ENCODE data around the gene FAM217B.
"Not testable (repeated sequence)": the region's sequence is repeated elsewhere in the genome, so short reads cannot be mapped to it uniquely, and the experiment has no call there.

Gene FAM217B

GRCh38 chr20:59938221-59938620, 2.0 kb upstream of the FAM217B start:
- DNase-seq (ENCODE audit: low read depth in 2 of 3, low spot score in 2 of 3) = no peak

DNA sequence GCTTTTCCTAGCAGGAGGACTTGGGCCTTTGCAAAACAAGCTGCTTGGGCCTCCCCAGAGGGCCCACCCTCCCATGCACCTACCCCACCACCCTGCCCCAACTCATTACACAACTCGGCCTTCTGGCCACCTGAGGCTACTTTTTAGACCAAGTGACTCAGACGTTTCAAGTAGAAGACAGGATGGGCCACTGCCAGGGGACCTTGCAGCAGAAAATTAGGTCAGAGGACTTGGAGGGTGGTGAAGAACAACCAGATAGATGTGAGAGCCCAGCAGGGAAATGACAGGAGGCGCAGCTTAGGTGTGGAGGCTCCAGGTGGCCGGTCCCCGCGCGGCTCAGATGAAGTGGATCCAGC, 1.5 kb upstream of the FAM217B start:
- no peak for DNase-seq (ENCODE audit: low read depth in 2 of 3, low spot score in 2 of 3)

DNA sequence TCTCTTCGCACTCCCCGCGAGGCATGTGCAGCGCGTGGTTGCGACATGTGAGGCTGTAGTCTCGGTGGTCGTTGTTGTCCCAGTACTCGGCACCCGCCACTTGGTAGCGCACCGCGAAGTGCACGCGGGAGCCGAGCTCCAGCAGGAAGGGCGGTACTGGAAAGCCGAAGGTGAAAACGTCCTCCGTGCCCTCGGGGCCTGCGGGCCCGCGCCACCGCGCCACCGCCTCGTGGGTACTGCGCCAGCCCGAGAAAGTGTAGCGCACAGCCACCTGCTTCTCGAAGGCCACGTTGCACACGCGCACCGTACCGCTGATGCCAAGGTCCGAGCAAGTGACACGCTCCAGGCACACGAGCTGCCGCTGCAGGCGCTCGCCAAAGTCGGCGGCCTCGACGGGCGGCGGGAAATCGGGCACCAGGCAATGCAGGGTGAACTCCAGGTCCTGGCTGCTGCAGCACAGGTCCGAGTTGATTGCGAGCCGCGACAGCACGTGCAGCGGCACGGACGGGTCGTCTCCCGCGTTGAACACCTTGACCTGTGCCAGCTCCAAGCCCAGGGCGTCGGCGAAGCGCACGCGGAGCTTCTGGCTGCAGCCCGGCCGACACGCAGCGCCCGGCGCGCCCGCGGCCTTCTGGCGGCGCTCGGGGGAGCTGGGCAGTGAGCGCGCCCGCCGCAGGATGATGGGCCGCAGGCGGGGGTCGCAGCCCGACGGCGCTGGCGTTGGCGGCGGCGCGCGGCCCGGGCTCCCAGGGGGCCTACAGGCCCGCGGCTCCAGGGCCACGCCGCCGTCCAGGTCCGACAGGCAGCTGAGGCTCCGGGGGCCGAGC, 924 bp upstream of the FAM217B start:
- DNase-seq (ENCODE audit: low read depth in 2 of 3, low spot score in 2 of 3) = no peak

DNA sequence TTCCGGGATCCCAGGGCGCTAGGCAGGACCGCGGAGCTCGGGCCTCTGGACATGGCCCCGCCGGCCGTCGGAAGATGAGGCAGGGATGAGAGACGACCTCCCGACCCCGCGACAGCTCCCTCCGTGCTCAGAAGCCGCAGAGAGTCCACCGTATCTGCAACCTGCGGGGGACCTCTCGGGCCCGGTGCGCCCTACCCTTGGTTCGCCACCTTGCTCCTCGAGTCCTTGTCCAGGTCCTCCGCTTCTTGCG, 385 bp upstream of the FAM217B start:
- no peak for DNase-seq (ENCODE audit: low read depth in 2 of 3, low spot score in 2 of 3)

GRCh38 chr20:59940956-59941294, 736 bp downstream of the FAM217B start:
- DNase-seq (ENCODE audit: low read depth in 2 of 3, low spot score in 2 of 3) = no peak

- DNase-seq (ENCODE audit: low read depth in 2 of 3, low spot score in 2 of 3) = no peak
Observed at GRCh38 chr20:59942245-59942644, 2.1 kb downstream of the FAM217B start.

DNA sequence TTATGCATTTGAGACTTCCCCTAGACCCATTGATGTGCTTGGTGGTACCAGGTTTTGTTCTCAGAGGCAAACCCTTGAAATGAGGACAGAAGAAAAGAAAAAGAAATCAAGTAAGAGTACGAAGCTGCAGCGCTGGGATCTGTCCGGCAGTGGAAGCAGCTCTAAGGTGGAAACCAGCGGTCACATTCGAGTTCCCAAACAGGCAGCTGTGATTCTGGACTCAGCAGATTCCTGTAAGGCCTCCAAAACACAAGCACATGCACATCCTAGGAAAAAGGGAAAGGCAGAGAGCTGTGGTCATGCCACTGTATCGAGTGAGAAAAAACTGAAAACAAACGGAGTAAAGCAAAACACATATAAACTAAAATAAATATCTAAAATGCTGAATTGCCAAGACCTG, 4.5 kb downstream of the FAM217B start:
- no peak for DNase-seq (ENCODE audit: low read depth in 2 of 3, low spot score in 2 of 3)

GRCh38 chr20:59945175-59945574, 5.0 kb downstream of the FAM217B start:
- no peak for DNase-seq (ENCODE audit: low read depth in 2 of 3, low spot score in 2 of 3)

- DNase-seq (ENCODE audit: low read depth in 2 of 3, low spot score in 2 of 3) = no peak
Observed at GRCh38 chr20:59945731-59946130, 5.5 kb downstream of the FAM217B start.

GRCh38 chr20:59947376-59947775, 7.2 kb downstream of the FAM217B start:
- no peak for DNase-seq (ENCODE audit: low read depth in 2 of 3, low spot score in 2 of 3)

DNA sequence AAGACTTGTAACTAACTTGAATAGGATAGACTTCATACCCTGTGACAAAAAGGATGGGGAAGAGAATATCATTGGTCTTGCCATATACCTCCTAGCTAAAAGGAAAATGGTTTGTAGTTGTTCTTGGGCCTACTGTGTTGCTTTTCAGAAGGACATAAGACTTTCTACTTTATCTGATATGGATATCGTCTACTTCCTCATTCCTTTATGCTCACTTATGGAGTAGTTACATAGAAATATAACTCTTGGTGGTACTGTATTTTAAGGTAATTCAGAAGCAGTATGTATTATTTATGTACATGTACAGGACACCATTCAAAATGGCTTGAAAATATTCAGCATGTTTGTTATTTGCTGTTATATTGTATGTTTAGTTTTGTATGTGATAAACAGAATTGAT, 8.0 kb downstream of the FAM217B start:
- DNase-seq (ENCODE audit: low read depth in 2 of 3, low spot score in 2 of 3) = no peak

- DNase-seq (ENCODE audit: low read depth in 2 of 3, low spot score in 2 of 3) = no peak
Observed at GRCh38 chr20:59948828-59949720, 8.9 kb downstream of the FAM217B start.

DNA sequence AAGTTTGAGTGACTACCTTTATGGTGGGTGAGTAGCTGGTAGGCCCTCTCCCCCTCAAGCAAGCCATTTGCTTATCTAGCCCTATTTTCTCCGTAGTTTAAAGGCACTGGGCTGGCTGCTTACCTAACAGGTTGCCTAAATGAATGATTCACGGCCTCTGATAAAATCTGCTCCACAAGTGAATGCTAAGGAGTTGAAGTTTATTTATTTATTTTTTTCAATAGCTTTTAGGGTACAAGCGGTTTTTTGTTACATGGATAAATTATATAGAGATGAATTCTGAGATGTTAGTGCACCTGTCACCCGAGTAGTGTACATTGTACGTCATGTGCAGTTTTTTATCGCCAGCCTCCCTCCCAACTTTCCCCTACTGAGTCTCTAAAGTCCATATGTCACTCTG, 9.7 kb downstream of the FAM217B start:
- DNase-seq (ENCODE audit: low read depth in 2 of 3, low spot score in 2 of 3) = no peak

- no peak for DNase-seq (ENCODE audit: low read depth in 2 of 3, low spot score in 2 of 3)
Observed at GRCh38 chr20:59954718-59955117, 14.5 kb downstream of the FAM217B start.

GRCh38 chr20:59955131-59955796, 15.1 kb downstream of the FAM217B start:
- DNase-seq (ENCODE audit: low read depth in 2 of 3, low spot score in 2 of 3) = no peak

GRCh38 chr20:59957568-59957967, 17.4 kb downstream of the FAM217B start:
- DNase-seq (ENCODE audit: low read depth in 2 of 3, low spot score in 2 of 3) = not testable (repeated sequence)

- no peak for DNase-seq (ENCODE audit: low read depth in 2 of 3, low spot score in 2 of 3)
Observed at GRCh38 chr20:59958123-59958522, 17.9 kb downstream of the FAM217B start, which contains the start of gene CDH26. Gene CDH26, plus strand, starts transcription at chr20:59958423. Its CDS starts 304 bp downstream, at chr20:59958727.

DNA sequence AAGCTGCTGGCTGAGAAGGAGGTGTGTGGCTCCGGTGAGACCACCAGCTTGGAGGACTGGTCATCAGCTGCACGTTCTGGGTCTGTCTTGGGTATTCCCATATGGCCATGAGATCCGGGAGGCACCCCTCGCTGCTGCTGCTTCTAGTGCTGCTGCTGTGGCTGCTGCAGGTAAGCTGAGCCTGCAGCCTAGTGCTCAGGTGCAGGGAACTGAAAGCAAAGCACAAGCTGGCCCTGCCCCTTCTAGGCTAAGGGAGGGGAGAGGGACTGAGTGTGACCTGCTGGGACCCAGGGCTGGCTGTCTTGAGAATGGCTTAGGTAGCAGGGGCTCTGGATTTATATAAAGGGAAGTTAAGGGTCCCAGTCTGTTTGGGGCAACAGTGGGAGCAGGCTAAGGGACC, 18.4 kb downstream of the FAM217B start:
- no peak for DNase-seq (ENCODE audit: low read depth in 2 of 3, low spot score in 2 of 3)

GRCh38 chr20:59961423-59961822, 21.2 kb downstream of the FAM217B start:
- DNase-seq (ENCODE audit: low read depth in 2 of 3, low spot score in 2 of 3) = no peak

- DNase-seq (ENCODE audit: low read depth in 2 of 3, low spot score in 2 of 3) = no peak
Observed at GRCh38 chr20:59962155-59962554, 22.0 kb downstream of the FAM217B start.

GRCh38 chr20:59966428-59966827, 26.2 kb downstream of the FAM217B start:
- no peak for DNase-seq (ENCODE audit: low read depth in 2 of 3, low spot score in 2 of 3)

GRCh38 chr20:59971428-59971827, 31.2 kb downstream of the FAM217B start:
- DNase-seq (ENCODE audit: low read depth in 2 of 3, low spot score in 2 of 3) = no peak
